HepG2 (cell line): ENCODE data around the gene LYST. TPM values are rescaled to one million over a fixed set of nuclear protein-coding genes. Genes with fewer than 3 reads are reported as not detected.
"Not testable (repeated sequence)": the region's sequence is repeated elsewhere in the genome, so short reads cannot be mapped to it uniquely, and the experiment has no call there.

Experiments
- ATAC-seq: fragments of 200-7000 bp; cut with Tn5 transposase; 3 replicates; pipeline ENCODE4 v1.9.1; 2020; ENCODE audit warnings: mild to moderate bottlenecking, moderate library complexity
- BruUV-seq: library from RNA; stranded (reverse); fragments of 400-500 nt; replicated peaks from 2 replicates; lab custom pipeline; 2021; lab: Mats Ljungman, UMichigan
- CTCF ChIA-PET: fragments of 300-600 bp; formaldehyde crosslinking; extraction: SDS; loops from one replicate; lab custom pipeline; 2021; ENCODE audit warnings: low total read pairs, inconsistent platforms, low intra/inter-chr PET ratio; lab: Yijun Ruan, JAX
- POLR2A ChIA-PET: fragments of 350-600 bp; sonication (Branson Sonifier 250); formaldehyde crosslinking; loops from one replicate; lab custom pipeline; 2020; ENCODE audit warnings: antibody characterized with exemption, inconsistent platforms; lab: Yijun Ruan, JAX
- DNase-seq: peaks from one replicate; pipeline ENCODE4 v3.0.0-alpha.2; 2015; ENCODE audit warnings: low spot score
- FAIRE-seq: peaks from 3 replicates; lab custom pipeline; 2011; peaks lifted over from hg19 to GRCh38; lab: Jason Lieb, UNC
- H2AFZ ChIP-seq: one replicate; pipeline ENCODE4 v1.6.1; 2011; ENCODE audit warnings: low read length, inconsistent platforms
- H3K27ac ChIP-seq: fragments of 300-600 bp; 3 replicates; pipeline ENCODE4 v1.8.0; 2011; ENCODE audit warnings: mixed run types, mild to moderate bottlenecking, mixed read lengths, low read length, inconsistent platforms; ENCODE audit not compliant: insufficient read depth; ENCODE audit errors: extremely low read length
- H3K27me3 ChIP-seq, 2 experiments: fragments of 200-600 bp in 1 of 2; 2 replicates in 1 of 2; 3 replicates in 1 of 2; pipeline versions ENCODE4 v1.6.0 to v1.8.0; 2011; ENCODE audit warnings: low read length in 2 of 2, mild to moderate bottlenecking in 2 of 2, moderate library complexity in 2 of 2, inconsistent platforms in 1 of 2; ENCODE audit not compliant: insufficient read depth in 2 of 2, control insufficient read depth in 1 of 2
- H3K36me3 ChIP-seq, 2 experiments: fragments of 200-600 bp in 1 of 2; replicated peaks in 1 of 2; 2 replicates in 1 of 2; 3 replicates in 1 of 2; pipeline versions ENCODE4 v1.5.1 to v1.8.0; 2011; ENCODE audit warnings: low read length in 2 of 2, inconsistent platforms in 1 of 2; ENCODE audit not compliant: insufficient read depth in 2 of 2, control insufficient read depth in 1 of 2
- H3K4me1 ChIP-seq: 2 replicates; pipeline ENCODE4 v1.5.1; 2012; ENCODE audit warnings: low read length, inconsistent platforms; ENCODE audit not compliant: insufficient read depth
- H3K4me2 ChIP-seq: 2 replicates; pipeline ENCODE4 v1.6.0; 2011; ENCODE audit warnings: low read depth, low read length, inconsistent platforms
- H3K4me3 ChIP-seq, 3 experiments: fragments of 200-600 bp in 1 of 3; sonication (generic), shearing (Covaris generic) in 1 of 3; replicated peaks in 1 of 3; 2 replicates each; pipeline ENCODE4 v1.5.1; 2011 to 2016; ENCODE audit warnings: low read length in 3 of 3, inconsistent platforms in 2 of 3, low read depth in 2 of 3, mild to moderate bottlenecking in 2 of 3, control low read depth in 1 of 3, mixed read lengths in 1 of 3; ENCODE audit not compliant: insufficient read depth in 1 of 3
- H3K79me2 ChIP-seq: one replicate; pipeline ENCODE4 v1.6.1; 2011; ENCODE audit warnings: low read length, inconsistent platforms; ENCODE audit not compliant: insufficient read depth
- H3K9ac ChIP-seq: 2 replicates; pipeline ENCODE4 v1.6.0; 2011; ENCODE audit warnings: mild to moderate bottlenecking, low read depth, low read length, inconsistent platforms; ENCODE audit not compliant: insufficient read depth
- H3K9me3 ChIP-seq: 2 replicates; pipeline ENCODE4 v1.5.1; 2012; ENCODE audit warnings: mild to moderate bottlenecking, low read length
- H4K20me1 ChIP-seq: 2 replicates; pipeline ENCODE4 v1.6.0; 2011; ENCODE audit warnings: inconsistent platforms, mild to moderate bottlenecking, low read length, moderate library complexity; ENCODE audit not compliant: insufficient read depth
- MTF2 ChIP-seq: sonication (generic); formaldehyde crosslinking; IDR thresholded peaks from 2 replicates; pipeline ENCODE4 v1.5.0; 2020; ENCODE audit warnings: missing genetic modification reagents, borderline replicate concordance
- MYC ChIP-seq: sonication (generic); formaldehyde crosslinking; IDR thresholded peaks from 2 replicates; pipeline ENCODE4 v1.9.0; 2021; ENCODE audit warnings: missing genetic modification reagents, borderline replicate concordance
- PHF20 ChIP-seq: sonication (generic); formaldehyde crosslinking; IDR thresholded peaks from 2 replicates; pipeline ENCODE4 v1.5.0; 2020; ENCODE audit warnings: mild to moderate bottlenecking, missing genetic modification reagents
- PRDM15 ChIP-seq: sonication (generic); formaldehyde crosslinking; IDR thresholded peaks from 2 replicates; pipeline ENCODE4 v1.4.0; 2020; ENCODE audit warnings: missing genetic modification reagents
- RARA ChIP-seq: IDR thresholded peaks from 2 replicates; pipeline ENCODE4 v1.6.1; 2016; ENCODE audit warnings: missing genetic modification reagents, missing compliant biosample characterization
- ZFP62 ChIP-seq: sonication (generic); formaldehyde crosslinking; IDR thresholded peaks from 2 replicates; pipeline ENCODE4 v1.4.0; 2020; ENCODE audit warnings: missing genetic modification reagents
- ZNF275 ChIP-seq: sonication (generic); formaldehyde crosslinking; IDR thresholded peaks from 2 replicates; pipeline ENCODE4 v1.8.0; 2022; ENCODE audit warnings: missing genetic modification reagents, mild to moderate bottlenecking, inconsistent platforms, borderline replicate concordance
- ZNF775 ChIP-seq: sonication (generic); formaldehyde crosslinking; IDR thresholded peaks from 2 replicates; pipeline ENCODE4 v1.4.0; 2020; ENCODE audit warnings: missing genetic modification reagents, mild to moderate bottlenecking, moderate library complexity, borderline replicate concordance
- WGBS: methylation state at CpG from one replicate; pipeline ENCODE4 v1.1.6; 2017; ENCODE audit warnings: low lambda C conversion rate; 5-methylcytosine and 5-hydroxymethylcytosine counted together
- in situ Hi-C: cut with HindIII; loops from 2 replicates; pipeline ENCODE4 v1.10.0; 2017; ENCODE audit warnings: low pct_unique_long_range_greater_than_20kb; ENCODE audit not compliant: extremely low pct_ligation_motif_present
- intact Hi-C: fragments of 100-400 bp; cut with micrococcal nuclease; formaldehyde crosslinking; loops from one replicate; pipeline ENCODE4 v1.10.0; 2022; ENCODE audit not compliant: unreplicated experiment
- polyA plus RNA-seq, 8 experiments: library from polyadenylated mRNA; depleted of rRNA in 3 of 8; stranded (reverse) in 7 of 8; unstranded in 1 of 8; fragments of >200 nt; fragmentation: Illumina TruSeq in 4 of 8; extraction: Trizol in 4 of 8; gene quantifications; 2 replicates each; pipeline versions ENCODE4 v1.2.1 to v1.2.3, GENCODE V29; 2011 to 2016; ENCODE audit warnings: low read depth in 4 of 8, missing spikeins in 1 of 8, mixed read lengths in 1 of 8; ENCODE audit not compliant: insufficient read depth in 1 of 8
- total RNA-seq, 5 experiments: library from RNA; depleted of rRNA; stranded (reverse); fragments of >200 nt; fragmentation: Illumina TruSeq; extraction: Trizol; gene quantifications; 2 replicates each; pipeline ENCODE4 v1.2.3, GENCODE V29; 2016; ENCODE audit warnings: low read depth in 1 of 5
- TF ChIP-seq, protein P1 (sequence below): sonication (generic); formaldehyde crosslinking; IDR thresholded peaks from 2 replicates; pipeline ENCODE4 v1.4.0; 2020; ENCODE audit warnings: missing genetic modification reagents, borderline replicate concordance
- TF ChIP-seq, protein P2 (sequence below): sonication (generic); formaldehyde crosslinking; IDR thresholded peaks from 2 replicates; pipeline ENCODE4 v1.8.1; 2022; ENCODE audit warnings: low read depth, mild to moderate bottlenecking, missing genetic modification reagents

LYST gene
- total and polyA plus RNA-seq, 2 of the 13 experiments (the other 11 are each of a cell fraction or from before 2014, with no cell fraction given): 0.91 to 2.5 TPM

DNA sequence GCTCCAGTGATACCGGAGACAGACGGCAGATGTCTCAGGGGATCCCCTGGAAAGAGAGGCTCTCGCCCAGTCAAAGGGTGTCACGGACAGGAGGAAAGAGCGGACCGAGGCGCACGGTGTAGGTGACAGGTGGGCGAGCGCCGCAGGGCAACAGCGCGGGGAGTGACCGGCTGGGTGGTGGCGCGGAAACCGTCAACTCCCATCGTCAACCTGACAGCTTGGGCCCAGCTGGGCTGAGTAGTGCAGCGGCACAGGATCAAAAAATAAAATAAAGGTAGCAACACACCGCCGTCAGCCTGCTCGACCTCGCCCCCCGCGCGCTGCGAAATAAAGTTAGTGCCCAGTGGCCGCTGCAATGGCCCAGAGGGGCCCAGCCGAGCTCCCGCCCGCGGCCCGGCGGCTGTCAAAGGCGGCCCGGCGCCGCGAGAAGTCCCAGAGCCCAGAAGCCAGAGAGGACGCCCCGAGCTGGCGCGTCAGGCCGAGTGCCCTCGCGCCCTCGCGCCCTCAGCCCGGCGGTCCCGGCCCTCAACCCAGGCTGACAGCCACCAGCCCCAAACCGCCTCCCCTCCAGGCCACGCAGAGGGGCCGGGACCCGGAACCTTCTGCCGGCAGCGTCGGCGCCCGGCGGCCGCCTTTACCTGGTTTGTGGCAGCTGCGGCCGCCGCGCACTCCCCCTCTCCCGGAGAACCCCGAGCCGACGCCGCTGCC is at the start of gene LYST (continued):
- TF ChIP-seq, protein P1, sequence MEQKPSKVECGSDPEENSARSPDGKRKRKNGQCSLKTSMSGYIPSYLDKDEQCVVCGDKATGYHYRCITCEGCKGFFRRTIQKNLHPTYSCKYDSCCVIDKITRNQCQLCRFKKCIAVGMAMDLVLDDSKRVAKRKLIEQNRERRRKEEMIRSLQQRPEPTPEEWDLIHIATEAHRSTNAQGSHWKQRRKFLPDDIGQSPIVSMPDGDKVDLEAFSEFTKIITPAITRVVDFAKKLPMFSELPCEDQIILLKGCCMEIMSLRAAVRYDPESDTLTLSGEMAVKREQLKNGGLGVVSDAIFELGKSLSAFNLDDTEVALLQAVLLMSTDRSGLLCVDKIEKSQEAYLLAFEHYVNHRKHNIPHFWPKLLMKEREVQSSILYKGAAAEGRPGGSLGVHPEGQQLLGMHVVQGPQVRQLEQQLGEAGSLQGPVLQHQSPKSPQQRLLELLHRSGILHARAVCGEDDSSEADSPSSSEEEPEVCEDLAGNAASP: no peak
- TF ChIP-seq PRDM15 (CRISPR knock-in tag): no peak
- no peak; the same call in 1 of the 2 replicates for TF ChIP-seq ZNF275
- TF ChIP-seq RARA: no peak
- TF ChIP-seq MYC (CRISPR knock-in tag): 0 out of 2 replicates have a peak, but pooled peaks have one; percentile 36
- no peak for TF ChIP-seq ZFP62 (CRISPR knock-in tag)
- TF ChIP-seq PHF20 (CRISPR knock-in tag): no peak
- no peak for TF ChIP-seq MTF2
- no peak for TF ChIP-seq ZNF775
- TF ChIP-seq, protein P2, sequence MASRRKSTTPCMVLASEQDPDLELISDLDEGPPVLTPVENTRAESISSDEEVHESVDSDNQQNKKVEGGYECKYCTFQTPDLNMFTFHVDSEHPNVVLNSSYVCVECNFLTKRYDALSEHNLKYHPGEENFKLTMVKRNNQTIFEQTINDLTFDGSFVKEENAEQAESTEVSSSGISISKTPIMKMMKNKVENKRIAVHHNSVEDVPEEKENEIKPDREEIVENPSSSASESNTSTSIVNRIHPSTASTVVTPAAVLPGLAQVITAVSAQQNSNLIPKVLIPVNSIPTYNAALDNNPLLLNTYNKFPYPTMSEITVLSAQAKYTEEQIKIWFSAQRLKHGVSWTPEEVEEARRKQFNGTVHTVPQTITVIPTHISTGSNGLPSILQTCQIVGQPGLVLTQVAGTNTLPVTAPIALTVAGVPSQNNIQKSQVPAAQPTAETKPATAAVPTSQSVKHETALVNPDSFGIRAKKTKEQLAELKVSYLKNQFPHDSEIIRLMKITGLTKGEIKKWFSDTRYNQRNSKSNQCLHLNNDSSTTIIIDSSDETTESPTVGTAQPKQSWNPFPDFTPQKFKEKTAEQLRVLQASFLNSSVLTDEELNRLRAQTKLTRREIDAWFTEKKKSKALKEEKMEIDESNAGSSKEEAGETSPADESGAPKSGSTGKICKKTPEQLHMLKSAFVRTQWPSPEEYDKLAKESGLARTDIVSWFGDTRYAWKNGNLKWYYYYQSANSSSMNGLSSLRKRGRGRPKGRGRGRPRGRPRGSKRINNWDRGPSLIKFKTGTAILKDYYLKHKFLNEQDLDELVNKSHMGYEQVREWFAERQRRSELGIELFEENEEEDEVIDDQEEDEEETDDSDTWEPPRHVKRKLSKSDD: no peak

GRCh38 chr1:235915489-235915888 is 48.8 kb upstream of the LYST start:
- FAIRE-seq, ATAC-seq, H3K27ac ChIP-seq, H3K36me3 ChIP-seq, H3K4me1 ChIP-seq, BruUV-seq, H3K9ac ChIP-seq, CTCF ChIA-PET, H3K79me2 ChIP-seq, intact Hi-C loops, H2AFZ ChIP-seq, in situ Hi-C loops, H3K27me3 ChIP-seq, H3K4me2 ChIP-seq, DNase-seq, POLR2A ChIA-PET, H3K9me3 ChIP-seq, H3K4me3 ChIP-seq, H4K20me1 ChIP-seq: not testable (repeated sequence)
- WGBS: 87% methylated on average over 4 of the region's 4 CpGs
